ENCODE measurements around the gene CD46.

The CD46 gene

DNA sequence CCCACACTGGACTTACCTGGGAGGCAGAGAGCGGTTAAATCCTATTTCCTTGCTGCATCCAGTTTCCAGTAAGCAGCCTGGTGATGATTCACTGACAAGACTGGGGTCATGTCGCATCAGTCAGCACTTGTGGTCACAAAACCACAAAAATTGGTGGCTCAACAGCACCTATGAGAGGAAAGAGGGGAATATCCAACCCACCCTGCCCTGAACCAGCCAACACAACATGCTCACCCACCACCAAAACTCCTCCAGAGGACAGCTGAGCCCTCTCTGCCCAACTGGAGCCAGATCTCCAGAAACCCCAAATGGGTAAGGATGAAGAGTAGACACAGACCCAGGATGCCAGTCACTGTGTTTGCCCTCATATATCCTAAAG is 64.0 kb downstream of the CD46 start:
- DNase-seq = peak; percentile 40 to 57

DNA sequence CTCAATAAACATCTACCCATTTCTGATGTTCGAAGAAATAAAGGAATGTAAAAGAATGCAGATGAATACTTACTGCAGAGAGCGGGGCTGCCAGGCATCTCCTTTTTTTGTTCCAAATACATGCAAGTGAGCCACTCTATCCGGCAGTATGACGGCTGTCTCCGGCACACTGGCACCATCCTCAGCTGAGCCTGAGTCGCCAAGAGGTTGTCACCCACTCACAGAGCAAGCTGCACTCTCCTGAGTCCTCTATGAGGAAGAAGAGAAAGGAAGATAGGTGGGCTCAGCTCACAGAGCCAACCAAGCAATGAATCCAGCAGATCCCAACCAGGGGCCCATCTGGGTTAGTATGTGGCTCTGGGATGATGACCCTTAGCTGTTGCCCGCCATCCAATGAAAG is 65.3 kb downstream of the CD46 start:
- DNase-seq = peak in 1 of 2 donors; percentile 40

- DNase-seq = no peak
These were observed 66.2 kb downstream of the CD46 start for GRCh38 chr1:207817778-207818751.

DNA sequence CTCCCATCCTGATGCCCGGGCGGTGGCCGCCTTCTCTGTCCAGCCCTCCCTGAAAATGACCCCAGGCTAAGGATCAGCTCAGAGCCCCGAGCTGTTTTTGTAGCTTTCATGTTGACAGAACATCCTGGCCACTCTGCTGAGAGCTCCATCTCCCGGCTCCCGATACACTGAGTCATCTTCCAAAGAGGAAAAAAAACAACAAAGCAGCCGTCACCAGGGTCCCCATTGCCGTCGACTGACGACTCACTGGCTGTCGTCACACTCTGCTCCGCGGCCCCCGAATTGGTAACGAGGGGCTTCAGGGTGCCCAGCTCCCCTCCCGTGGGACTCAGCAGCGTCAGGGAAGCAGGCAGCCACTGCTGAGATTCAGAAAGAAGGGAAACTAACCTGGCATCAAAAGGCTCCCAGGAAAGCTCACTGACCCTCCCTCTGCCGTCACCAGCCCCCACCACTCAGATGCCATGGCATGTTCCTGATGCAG is 67.2 kb downstream of the CD46 start:
- DNase-seq = no peak

GRCh38 chr1:207820568-207821463 is 69.0 kb downstream of the CD46 start:
- DNase-seq = no peak

GRCh38 chr1:207821464-207822045 is 69.7 kb downstream of the CD46 start:
- DNase-seq = no peak

- no peak for DNase-seq
These were observed 70.3 kb downstream of the CD46 start for GRCh38 chr1:207822124-207822601.

GRCh38 chr1:207822602-207823451 is 71.0 kb downstream of the CD46 start:
- peak; percentile 74 to 75 for DNase-seq

GRCh38 chr1:207823531-207823879 is 71.7 kb downstream of the CD46 start:
- no peak for DNase-seq

DNA sequence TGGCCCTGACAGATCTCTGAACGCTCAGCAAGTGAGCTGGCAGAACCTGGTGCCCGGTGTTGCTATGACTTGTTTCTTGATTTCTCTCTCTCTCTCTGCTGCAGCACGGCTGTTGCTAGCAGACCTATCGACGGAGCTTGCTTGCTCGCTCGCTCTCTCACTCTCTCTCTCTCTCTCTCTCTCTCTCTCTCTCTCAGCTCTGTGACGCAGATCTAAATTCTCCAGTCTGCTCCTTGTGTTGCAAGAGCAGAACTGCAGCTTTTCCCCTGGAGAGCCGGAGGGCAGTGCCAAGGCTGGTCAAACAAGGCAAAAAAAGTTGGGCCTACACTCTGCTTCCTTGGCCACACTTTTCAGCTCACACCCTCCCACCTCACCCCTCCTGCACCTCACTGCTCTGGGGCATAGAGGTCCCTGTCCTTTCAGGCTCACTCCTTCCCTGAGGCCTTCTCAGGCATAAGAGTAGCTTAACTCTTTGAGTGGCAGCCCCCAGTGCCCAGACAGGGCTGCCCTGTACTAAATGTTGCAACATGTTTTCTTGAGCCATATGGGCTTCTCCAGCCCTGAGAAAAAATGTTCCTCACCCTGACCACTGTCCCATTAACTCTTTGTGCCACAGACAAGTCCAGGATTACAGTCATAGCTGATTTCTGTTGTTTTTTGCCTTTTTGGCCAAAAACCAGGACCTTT is 72.2 kb downstream of the CD46 start:
- DNase-seq = peak; percentile 83 to 93

DNA sequence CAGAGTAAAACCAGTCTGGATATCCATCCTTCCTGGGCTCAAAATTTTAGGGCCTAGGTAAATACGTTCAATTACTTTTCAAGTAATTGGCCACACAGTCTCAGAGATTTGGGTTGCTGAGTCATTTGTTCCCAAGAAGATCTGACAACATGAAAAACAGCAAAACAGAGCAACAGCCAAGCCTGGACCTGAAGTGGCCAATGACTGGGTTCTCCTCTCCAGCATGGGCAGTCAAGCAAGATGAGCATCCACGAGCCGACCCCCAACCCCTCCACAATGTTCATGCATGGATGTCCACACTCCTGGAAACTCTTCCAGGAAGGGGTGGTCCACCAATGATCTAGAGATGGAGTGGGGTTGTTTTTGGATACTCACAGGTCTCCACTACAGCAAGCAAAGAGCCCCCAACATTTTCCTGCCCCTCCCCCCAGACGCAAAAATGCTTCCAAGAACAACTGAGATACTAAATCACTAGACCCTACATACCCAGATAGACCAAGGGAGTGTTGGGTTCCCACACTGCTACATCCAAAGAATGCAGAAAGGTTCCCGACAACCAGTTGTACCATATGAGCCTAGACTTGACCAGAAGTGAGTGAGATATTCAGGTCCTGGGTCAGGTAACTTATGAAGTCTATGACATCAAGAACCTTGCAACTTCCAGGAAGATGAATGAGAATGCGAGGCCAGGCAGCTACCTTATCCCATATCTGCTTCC is 73.0 kb downstream of the CD46 start:
- DNase-seq = no peak

DNA sequence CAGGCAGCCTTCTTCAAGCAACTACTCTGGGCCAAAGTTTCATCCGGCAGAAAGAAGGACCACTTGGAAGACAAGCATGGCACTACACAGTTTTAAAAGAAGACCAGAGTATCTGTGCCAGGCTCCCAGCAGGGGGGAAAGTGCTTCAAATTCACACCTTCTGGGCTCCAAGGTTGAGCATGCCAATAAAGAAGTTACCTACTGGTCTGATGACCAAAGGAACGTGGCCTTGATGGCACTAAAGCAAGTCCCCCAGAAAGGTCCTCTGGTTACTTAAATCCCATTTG is 73.5 kb downstream of the CD46 start:
- no peak for DNase-seq

- peak; percentile 97 to 98 for DNase-seq
These were observed 74.1 kb downstream of the CD46 start for GRCh38 chr1:207825719-207826556.

- DNase-seq = no peak
These were observed 75.0 kb downstream of the CD46 start for GRCh38 chr1:207826557-207827487.

- no peak for DNase-seq
These were observed 75.6 kb downstream of the CD46 start for GRCh38 chr1:207827488-207827830.

GRCh38 chr1:207828046-207828445 is 76.2 kb downstream of the CD46 start:
- DNase-seq = no peak

DNA sequence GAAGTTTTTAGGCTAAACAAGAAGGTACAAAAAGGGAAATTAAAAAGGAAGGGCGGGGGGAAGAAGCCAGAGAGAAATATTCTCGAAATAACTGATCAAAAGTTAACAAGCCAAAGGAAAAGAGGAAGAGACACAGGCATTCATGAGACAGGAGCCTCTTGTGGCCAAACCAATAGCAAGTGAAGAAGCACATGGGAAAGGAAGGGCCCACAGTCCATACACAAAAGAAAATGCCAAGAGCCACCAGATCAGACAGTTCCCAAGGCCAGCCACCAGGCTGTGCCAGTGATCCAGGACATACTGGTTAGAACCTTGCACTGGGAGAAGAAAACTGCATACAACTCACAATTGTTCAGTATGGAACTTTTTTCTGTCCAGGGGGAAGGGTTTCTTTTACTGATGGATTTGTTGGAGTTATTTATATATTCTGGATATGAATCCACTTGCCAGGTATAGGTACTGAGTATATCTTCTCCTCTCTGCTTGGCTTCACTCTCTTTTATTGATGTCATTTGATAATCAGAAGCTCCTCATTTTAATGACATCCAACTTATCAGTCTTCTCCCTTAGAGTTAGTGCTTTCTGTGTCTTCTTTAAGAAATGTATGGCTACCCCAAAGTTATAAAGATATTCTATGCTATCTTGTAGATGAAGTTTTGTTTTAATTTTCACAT is 76.8 kb downstream of the CD46 start:
- peak; percentile 94 to 96 for DNase-seq

DNA sequence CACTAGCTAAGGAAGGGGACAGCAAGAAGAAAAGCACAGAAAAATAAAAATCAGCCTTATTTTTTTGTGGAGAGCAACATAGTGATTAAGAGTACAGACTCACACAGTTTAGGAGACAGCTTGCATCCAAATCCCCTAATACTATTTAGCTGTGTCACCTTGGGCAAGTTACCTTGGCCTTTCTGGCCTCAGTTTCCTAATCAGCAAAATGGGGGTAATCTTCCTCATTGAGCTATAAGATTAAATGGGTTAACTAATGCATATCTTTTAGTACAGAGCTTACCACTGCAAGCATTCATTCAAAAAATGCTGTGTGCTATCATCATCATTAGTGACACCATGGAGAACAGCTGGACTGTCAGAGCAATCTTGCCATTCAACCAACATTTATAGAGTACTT is 77.7 kb downstream of the CD46 start:
- DNase-seq = no peak
